ENCODE results near the gene NPHP4. TPM values are rescaled to one million over a fixed set of nuclear protein-coding genes. Genes with fewer than 3 reads are reported as not detected.

NPHP4 gene
- total and polyA plus RNA-seq, 2 donors (not counting 3 experiments of a cell fraction or from before 2014, with no cell fraction given) = 4.4 to 11.7 TPM

DNA sequence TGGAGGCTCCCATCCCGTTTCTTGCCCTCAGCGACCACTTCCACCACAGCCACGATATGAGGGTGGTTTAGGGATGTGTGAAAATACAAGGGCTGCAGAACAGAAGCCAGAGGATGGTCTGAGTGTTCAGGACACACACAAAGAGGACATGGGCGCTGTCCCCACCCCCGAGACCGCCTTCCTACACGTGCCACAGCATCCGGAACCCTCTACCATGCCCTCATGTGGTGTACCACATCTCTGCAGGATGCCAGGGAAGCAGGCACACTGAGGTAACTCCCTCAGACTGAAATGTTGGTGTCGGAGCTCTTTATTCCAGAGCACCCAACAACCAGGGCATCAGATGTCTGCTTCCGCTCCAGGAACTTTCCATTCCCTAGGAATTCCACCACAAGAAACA lies 23.1 kb downstream of the NPHP4 start:
- no TSS peak for BruUV-seq (replicated peaks)
- Histone ChIP-seq H3K27ac (ENCODE audit: insufficient read depth, low read depth, low read length) (no peak overlapping the region), H3K36me3 (ENCODE audit: control insufficient read depth in 2 of 2, extremely low read depth in 1 of 2, insufficient read depth in 2 of 2, low read length in 2 of 2) (peaks cover 0 to 2% of the 10 kb centered on the region in 2 experiments), H3K9ac (replicated peaks; ENCODE audit: extremely low read depth, insufficient read depth, low read length) (no peak overlapping the region), H2AFZ (ENCODE audit: low read depth, low read length) (no peak overlapping the region), H3K4me2 (ENCODE audit: insufficient read depth, low read length) (no peak overlapping the region), H4K20me1 (replicated peaks; ENCODE audit: control insufficient read depth, extremely low read depth, insufficient read depth, low read length) (no peaks in the 10 kb centered on the region), H3K4me3 (replicated peaks in 1 of 3; ENCODE audit: insufficient read depth in 1 of 3, low read depth in 1 of 3, low read length in 3 of 3) (no peak overlapping the region), H3K27me3 (ENCODE audit: control insufficient read depth in 2 of 2, insufficient read depth in 2 of 2, low read length in 2 of 2) (no peaks in the 10 kb centered on the region), H3K9me3 (replicated peaks; ENCODE audit: control insufficient read depth, insufficient read depth, low read length) (no peaks in the 10 kb centered on the region), H3K4me1 (ENCODE audit: control insufficient read depth, extremely low read depth, insufficient read depth, low read length) (no peaks in the 10 kb centered on the region), H3K79me2 (ENCODE audit: control insufficient read depth, insufficient read depth, low read length) (no peaks in the 10 kb centered on the region), H3K9me1 (replicated peaks; ENCODE audit: control insufficient read depth, extremely low read depth, insufficient read depth, low read length) (no peaks in the 10 kb centered on the region)
- ChIA-PET POLR2A (no interaction called here), CTCF (no interaction called here)
- DNase-seq (ENCODE audit: low read depth, low spot score) (no peak), FAIRE-seq (no peak)
- intact Hi-C loops (cut with micrococcal nuclease) (no loop called here), dilution Hi-C loops (cut with MboI; ENCODE audit: extremely low pct_ligation_motif_present, low sequenced_read_pairs) (no loop called here)
- TF ChIP-seq, protein P1, sequence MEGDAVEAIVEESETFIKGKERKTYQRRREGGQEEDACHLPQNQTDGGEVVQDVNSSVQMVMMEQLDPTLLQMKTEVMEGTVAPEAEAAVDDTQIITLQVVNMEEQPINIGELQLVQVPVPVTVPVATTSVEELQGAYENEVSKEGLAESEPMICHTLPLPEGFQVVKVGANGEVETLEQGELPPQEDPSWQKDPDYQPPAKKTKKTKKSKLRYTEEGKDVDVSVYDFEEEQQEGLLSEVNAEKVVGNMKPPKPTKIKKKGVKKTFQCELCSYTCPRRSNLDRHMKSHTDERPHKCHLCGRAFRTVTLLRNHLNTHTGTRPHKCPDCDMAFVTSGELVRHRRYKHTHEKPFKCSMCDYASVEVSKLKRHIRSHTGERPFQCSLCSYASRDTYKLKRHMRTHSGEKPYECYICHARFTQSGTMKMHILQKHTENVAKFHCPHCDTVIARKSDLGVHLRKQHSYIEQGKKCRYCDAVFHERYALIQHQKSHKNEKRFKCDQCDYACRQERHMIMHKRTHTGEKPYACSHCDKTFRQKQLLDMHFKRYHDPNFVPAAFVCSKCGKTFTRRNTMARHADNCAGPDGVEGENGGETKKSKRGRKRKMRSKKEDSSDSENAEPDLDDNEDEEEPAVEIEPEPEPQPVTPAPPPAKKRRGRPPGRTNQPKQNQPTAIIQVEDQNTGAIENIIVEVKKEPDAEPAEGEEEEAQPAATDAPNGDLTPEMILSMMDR (IDR thresholded peaks at IDR 0.05; ENCODE audit: extremely low read depth in 1 of 2, insufficient read depth in 1 of 2, low read depth in 1 of 2, low read length in 2 of 2) = no peak
- no peak for TF ChIP-seq EZH2 (IDR thresholded peaks at IDR 0.05; ENCODE audit: borderline replicate concordance, low read depth, low read length, severe bottlenecking)

DNA sequence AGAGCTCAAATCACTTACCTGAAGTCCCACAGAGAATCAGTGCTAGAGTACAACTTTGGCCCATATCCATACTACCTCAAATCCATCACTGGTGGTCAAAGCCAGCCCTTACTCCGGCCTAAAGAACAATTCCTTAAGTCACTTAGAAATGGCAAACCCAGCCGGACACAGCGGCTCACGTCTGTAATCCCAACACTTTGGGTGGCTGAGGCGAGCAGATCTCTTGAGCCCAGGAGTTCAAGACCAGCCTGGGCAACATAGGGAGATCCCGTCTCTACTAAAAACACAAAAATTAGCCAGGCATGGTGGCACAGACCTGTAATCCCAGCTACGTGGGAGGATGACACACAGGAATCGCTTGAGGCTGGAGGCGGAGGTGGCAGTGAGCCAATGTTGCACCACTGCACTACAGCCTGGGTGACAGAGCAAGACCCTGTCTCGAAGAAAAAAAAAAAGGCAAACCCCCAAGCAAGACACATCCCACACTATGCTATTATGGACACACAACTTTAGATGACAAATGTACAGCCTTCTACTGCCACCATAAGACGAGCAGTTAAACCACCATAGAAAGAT lies 24.0 kb downstream of the NPHP4 start:
- Histone ChIP-seq H4K20me1 (replicated peaks; ENCODE audit: control insufficient read depth, extremely low read depth, insufficient read depth, low read length) (no peaks in the 10 kb centered on the region), H3K4me1 (ENCODE audit: control insufficient read depth, extremely low read depth, insufficient read depth, low read length) (no peaks in the 10 kb centered on the region), H3K9me3 (replicated peaks; ENCODE audit: control insufficient read depth, insufficient read depth, low read length) (no peaks in the 10 kb centered on the region), H3K9me1 (replicated peaks; ENCODE audit: control insufficient read depth, extremely low read depth, insufficient read depth, low read length) (no peaks in the 10 kb centered on the region), H3K27me3 (ENCODE audit: control insufficient read depth in 2 of 2, insufficient read depth in 2 of 2, low read length in 2 of 2) (no peaks in the 10 kb centered on the region), H3K9ac (replicated peaks; ENCODE audit: extremely low read depth, insufficient read depth, low read length) (no peak overlapping the region), H3K27ac (ENCODE audit: insufficient read depth, low read depth, low read length) (no peak overlapping the region), H3K4me3 (replicated peaks in 1 of 3; ENCODE audit: insufficient read depth in 1 of 3, low read depth in 1 of 3, low read length in 3 of 3) (no peak overlapping the region), H2AFZ (ENCODE audit: low read depth, low read length) (no peak overlapping the region), H3K4me2 (ENCODE audit: insufficient read depth, low read length) (no peak overlapping the region), H3K79me2 (ENCODE audit: control insufficient read depth, insufficient read depth, low read length) (no peaks in the 10 kb centered on the region), H3K36me3 (ENCODE audit: control insufficient read depth in 2 of 2, extremely low read depth in 1 of 2, insufficient read depth in 2 of 2, low read length in 2 of 2) (peaks cover 0 to 2% of the 10 kb centered on the region in 2 experiments)
- intact Hi-C loops (cut with micrococcal nuclease) (no loop called here), dilution Hi-C loops (cut with MboI; ENCODE audit: extremely low pct_ligation_motif_present, low sequenced_read_pairs) (no loop called here)
- BruUV-seq (replicated peaks) = no TSS peak
- ChIA-PET POLR2A (no interaction called here), CTCF (no interaction called here)
- no peak for FAIRE-seq
- TF ChIP-seq FOS (IDR thresholded peaks at IDR 0.05; ENCODE audit: borderline replicate concordance, insufficient read depth, low read length) (no peak), GATA2 (IDR thresholded peaks at IDR 0.05; ENCODE audit: insufficient read depth, insufficient read length, low read depth, low read length) (no peak), EZH2 (IDR thresholded peaks at IDR 0.05; ENCODE audit: borderline replicate concordance, low read depth, low read length, severe bottlenecking) (no peak), POLR2AphosphoS5 (IDR thresholded peaks at IDR 0.05; ENCODE audit: insufficient read depth, low read depth, low read length) (no peak), POLR2A (IDR thresholded peaks at IDR 0.05; ENCODE audit: low read depth, low read length) (no peak), JUN (IDR thresholded peaks at IDR 0.05; ENCODE audit: borderline replicate concordance, insufficient read depth, insufficient read length, low read depth) (no peak)
- TF ChIP-seq, protein P1 (IDR thresholded peaks at IDR 0.05; ENCODE audit: extremely low read depth in 1 of 2, insufficient read depth in 1 of 2, low read depth in 1 of 2, low read length in 2 of 2) = no peak
- TF ChIP-seq, protein P2, sequence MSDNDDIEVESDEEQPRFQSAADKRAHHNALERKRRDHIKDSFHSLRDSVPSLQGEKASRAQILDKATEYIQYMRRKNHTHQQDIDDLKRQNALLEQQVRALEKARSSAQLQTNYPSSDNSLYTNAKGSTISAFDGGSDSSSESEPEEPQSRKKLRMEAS (IDR thresholded peaks at IDR 0.05; ENCODE audit: insufficient read depth, insufficient read length) = no peak
- no peak for DNase-seq (ENCODE audit: low read depth, low spot score)

Data from endothelial cell of umbilical vein (primary cell).